ENCODE results near the gene PPFIBP1.

The PPFIBP1 gene

GRCh38 chr12:27657296-27657695 lies 133.3 kb downstream of the PPFIBP1 start:
- no peak for DNase-seq (ENCODE audit: low read depth, low spot score)

GRCh38 chr12:27665704-27666103 lies 141.7 kb downstream of the PPFIBP1 start:
- DNase-seq (ENCODE audit: low read depth, low spot score) = no peak

DNA sequence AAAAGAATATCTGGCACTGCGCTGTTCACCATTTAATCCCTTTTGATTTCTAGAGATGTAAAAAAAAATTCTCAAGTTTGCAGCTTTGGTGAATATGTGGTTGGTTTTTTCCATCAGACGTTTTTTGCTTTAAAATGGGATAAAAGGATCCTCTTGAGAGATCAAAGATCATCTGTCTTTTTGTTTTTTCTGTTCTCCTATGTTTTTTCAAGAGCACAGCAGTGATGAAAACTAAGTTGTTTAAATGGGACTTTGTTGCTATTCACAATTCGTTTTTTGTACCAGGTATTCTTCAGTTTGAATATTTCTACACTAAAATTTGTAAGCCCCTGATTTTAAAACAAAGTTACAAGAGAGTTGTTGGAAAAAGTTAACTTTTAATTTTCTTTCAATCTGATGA lies 142.5 kb downstream of the PPFIBP1 start:
- DNase-seq (ENCODE audit: low read depth, low spot score) = no peak

DNA sequence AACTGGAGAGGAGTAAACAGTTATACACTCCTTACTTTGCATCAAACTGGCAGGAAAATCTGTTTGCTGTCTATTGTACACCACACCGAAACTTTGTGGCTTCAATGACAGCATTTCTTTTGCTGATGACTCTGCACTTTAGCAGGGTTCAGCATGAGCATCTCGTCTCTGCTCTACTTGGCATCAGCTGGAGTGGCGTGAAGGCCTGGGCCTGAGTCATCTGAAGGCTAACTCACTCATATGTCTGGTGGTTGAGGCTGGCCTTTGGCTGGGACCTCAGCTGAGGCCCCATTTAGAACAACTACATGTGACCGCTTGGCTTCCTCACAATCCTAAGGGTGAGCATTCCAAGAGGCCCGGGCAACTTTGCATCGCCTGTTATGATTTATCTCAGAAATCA lies 143.5 kb downstream of the PPFIBP1 start:
- DNase-seq (ENCODE audit: low read depth, low spot score) = peak; percentile 75

DNA sequence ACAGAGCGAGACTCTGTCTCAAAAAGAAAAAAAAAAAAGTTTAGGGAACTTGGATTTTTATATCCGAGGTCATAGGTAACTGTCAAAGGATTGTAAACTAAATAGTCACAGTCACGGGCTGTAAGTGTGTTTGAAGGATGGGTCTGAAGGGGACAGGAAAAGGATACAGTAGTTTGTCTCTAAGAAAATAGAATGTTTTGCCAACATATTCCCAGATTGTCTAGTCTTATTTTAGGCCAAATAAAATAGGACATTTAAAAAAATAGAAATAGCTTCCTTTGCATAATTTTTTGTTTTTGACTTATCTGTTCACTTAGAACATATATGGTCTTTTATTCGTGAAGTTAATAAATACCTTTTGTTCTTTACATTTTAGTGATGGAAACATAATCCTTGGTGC lies 148.0 kb downstream of the PPFIBP1 start:
- no peak for DNase-seq (ENCODE audit: low read depth, low spot score)

DNA sequence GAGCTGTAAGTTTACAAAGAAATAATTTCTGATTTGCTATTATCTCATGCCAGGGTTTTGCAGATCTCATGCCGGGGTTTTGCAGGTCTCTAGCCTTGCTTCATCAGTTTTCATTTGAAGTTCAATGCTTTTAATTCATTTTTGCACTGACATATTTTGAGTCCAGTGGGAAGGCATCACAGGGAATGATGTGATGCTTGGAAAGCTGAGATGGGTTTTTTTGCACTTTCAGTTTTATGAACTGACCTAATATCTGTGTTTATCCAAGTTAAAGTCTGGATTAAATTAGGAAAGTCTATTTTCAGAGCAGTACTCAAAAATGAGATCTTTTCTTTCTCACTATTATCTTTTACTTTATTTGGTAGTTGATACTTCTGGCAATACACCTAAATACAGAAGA lies 148.6 kb downstream of the PPFIBP1 start:
- no peak for DNase-seq (ENCODE audit: low read depth, low spot score)

DNA sequence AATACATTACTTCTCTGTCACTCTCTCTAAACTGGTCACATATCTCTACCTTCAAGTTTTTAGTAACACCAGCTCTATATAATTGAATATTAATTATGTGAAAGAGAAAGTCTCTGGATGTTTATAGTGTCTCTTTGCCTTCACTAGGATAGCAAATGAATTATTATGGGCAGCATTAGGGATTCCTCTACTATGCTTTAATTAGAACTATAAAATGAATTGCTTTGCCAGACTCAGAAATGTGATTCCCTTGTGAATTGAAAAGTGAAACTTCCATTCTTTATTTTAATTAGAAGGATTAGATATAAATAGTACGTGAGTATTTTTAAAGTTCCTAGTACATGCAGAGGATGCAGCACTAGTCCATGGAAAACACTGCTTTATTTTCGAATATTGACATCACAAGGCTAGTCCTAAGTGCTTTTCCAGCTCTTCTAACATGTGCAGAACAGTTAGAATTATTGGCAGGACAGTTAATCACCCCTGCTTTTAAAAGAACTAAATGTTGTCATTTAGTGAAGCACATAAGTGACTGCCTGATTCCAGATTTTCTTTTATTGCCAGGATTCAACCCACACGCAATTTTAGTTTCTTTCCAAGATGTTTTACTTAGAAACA lies 149.2 kb downstream of the PPFIBP1 start:
- no peak for DNase-seq (ENCODE audit: low read depth, low spot score)

GRCh38 chr12:27674989-27675388 lies 151.0 kb downstream of the PPFIBP1 start:
- DNase-seq (ENCODE audit: low read depth, low spot score) = no peak

GRCh38 chr12:27680619-27681018 lies 156.6 kb downstream of the PPFIBP1 start:
- no peak for DNase-seq (ENCODE audit: low read depth, low spot score)

DNA sequence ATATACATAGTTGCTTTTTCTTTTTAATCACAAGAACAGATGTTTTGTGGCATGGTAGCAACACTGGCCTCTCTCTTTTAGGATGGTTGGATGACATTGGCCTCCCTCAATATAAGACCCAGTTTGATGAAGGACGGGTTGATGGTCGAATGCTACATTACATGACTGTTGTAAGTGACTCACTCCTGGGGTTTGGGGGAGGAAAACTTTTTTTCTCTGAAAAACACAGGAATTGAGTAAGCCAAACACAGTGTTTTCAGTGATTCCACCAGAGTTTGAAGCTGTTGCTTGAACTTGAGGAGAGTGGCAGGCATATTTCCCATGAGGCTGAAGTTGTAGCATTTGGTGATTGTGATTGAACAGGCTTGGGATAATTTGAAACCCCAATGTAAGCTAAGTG lies 158.5 kb downstream of the PPFIBP1 start:
- DNase-seq (ENCODE audit: low read depth, low spot score) = peak; percentile 26

DNA sequence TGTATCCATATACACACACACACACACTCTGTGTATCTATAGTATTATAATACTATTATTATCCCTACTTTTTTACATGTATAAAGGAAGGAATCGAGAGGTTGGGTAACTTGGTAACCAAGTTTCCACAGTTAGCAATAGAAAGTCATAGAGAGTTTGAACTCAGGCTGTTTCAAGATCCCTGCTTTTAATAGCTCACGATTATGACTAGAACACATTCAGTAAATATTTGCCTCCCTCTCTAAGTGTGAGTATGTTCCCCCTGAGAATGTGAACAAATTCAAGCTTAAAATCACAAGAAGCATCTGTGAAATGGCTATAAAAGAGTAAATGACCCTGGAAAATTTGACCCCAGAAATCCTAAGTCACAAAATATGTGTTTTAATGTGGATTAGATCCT lies 161.3 kb downstream of the PPFIBP1 start:
- no peak for DNase-seq (ENCODE audit: low read depth, low spot score)

DNA sequence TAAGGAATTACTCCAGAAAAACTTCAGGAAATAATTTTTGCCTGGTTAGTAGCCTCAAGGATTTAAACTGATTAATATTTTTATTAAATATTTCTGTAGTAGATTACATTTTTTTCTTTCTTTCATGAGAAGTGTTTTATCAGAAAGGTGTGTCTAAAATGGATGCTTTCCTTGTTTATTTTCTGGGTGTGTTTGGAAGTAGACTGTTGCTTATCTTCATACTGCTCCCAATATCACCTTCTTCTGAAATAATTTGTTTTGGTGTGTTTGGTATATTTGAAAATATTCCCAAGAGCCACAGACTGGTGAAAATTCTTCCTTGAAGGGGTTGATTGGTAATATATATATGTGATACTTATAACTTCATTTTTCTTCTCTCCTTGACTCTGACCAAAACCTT lies 162.1 kb downstream of the PPFIBP1 start:
- no peak for DNase-seq (ENCODE audit: low read depth, low spot score)

DNA sequence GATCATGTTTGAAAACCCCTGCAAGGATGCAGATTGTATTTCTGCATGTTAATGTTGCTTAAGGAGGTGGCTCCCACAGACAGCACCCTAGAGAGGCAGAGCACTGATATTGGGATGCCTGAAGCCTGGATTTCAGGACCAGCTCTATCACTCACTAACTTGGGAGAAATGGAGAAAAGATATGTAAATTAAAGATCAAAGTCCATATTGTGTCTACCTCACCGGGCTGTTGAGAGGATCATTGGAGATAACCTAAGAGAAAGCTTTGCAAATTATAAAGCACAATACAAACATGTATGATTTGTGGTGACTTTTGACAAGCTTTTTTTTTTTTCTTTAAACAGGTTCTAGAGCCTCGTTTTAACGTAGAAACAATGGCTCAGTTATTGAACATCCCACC lies 164.7 kb downstream of the PPFIBP1 start:
- no peak for DNase-seq (ENCODE audit: low read depth, low spot score)

DNA sequence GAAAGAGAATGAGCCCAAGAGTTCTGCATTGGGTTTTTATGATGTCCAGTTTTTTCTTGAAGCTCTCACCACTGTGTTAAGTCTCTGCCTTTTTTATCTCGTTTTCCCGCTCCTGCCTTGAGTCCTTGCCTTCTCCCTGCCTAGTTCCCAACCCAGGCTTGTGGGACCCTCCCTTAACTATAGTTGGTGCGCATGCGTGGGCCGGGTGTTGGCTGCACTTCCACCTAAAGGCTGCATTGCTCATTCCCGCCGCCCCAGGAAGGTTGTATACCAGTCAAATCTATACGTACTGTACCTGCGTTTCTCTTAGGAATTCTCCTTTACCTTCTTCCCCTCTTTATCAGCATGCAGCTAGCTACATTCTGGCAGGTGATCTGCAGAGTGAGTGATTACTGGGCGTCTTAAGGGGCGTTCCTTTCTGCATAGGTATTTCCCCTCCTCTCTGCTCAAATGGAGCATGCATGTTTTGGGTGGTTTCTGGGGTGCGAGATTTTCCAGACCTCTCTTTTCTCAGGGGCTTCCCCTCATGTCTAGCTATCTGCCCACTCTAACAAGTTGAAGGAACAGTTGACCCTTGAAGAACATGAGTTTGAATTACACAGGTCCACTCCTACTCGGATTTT lies 165.7 kb downstream of the PPFIBP1 start:
- DNase-seq (ENCODE audit: low read depth, low spot score) = no peak

GRCh38 chr12:27693403-27693802 lies 169.4 kb downstream of the PPFIBP1 start:
- DNase-seq (ENCODE audit: low read depth, low spot score) = no peak

- DNase-seq (ENCODE audit: low read depth, low spot score) = no peak
These were observed 171.7 kb downstream of the PPFIBP1 start for GRCh38 chr12:27695556-27696292.

- no peak for DNase-seq (ENCODE audit: low read depth, low spot score)
These were observed 172.3 kb downstream of the PPFIBP1 start, which contains the start of gene REP15 for GRCh38 chr12:27696293-27696652. Gene REP15, plus strand, starts transcription at chr12:27696447. Its CDS starts 116 bp downstream, at chr12:27696563.

DNA sequence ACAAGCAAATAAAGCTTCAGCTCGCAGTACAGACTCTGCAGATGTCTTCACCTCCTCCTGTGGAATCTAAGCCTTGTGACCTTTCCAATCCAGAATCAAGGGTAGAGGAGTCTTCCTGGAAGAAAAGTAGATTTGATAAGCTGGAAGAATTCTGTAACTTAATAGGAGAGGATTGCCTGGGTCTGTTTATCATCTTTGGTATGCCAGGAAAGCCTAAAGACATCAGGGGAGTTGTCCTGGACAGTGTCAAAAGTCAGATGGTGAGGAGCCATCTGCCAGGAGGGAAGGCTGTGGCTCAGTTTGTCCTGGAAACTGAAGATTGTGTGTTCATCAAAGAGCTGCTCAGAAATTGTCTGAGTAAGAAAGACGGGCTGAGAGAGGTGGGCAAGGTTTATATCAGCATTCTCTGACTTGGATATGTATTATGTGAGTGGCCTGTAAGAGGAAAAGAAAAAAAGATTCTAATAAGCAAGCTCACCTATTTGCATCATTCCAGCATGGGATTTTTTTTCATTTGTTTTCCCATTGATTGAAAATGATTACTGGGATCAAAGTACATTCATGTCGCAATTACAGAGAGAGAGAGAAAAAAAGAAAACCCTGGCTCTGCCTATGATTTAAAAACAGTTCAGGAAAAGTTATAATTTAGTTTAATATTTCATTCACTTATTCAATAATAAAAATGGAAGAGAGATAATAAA lies 173.0 kb downstream of the PPFIBP1 start:
- DNase-seq (ENCODE audit: low read depth, low spot score) = no peak

DNA sequence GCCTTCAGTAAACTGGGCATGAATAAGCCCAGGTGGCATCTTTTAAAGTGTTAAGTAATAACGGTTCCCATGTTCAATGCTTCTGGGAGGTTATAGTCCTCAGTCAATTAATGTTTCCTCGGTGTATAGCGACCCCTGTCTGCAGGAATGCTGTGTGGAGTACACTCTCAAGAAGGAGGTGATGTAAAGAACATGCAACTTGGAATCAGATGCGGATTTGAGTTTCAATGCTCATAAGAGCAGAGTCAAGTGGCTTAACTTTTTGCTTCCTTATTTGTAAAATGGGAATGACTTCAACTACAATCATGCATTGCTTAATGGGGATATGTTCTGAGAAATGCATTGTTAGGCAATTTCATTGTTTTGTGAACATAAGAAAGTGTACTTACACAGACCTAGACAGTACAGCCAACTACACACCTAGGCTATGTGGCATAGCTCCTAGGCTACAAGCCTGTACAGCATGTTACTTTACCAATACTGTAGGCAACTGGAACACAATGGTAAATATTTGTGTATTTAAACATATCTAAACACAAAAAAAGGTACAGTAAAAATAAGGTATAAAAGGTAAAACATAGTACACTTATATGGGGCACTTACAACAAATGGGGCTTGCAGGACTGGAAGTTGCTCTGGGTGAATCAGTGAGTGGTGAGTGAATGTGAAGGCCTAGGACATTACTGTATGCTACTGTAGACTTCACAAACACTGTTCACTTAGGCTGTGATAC lies 179.9 kb downstream of the PPFIBP1 start:
- DNase-seq (ENCODE audit: low read depth, low spot score) = peak; percentile 87

GRCh38 chr12:27705263-27705662 lies 181.3 kb downstream of the PPFIBP1 start:
- DNase-seq (ENCODE audit: low read depth, low spot score) = no peak

- no peak for DNase-seq (ENCODE audit: low read depth, low spot score)
These were observed 183.2 kb downstream of the PPFIBP1 start for GRCh38 chr12:27707216-27707615.
